Smooth muscle cell (in vitro differentiated cells): ENCODE data around the gene MAN1A1. TPM values are rescaled to one million over a fixed set of nuclear protein-coding genes. Genes with fewer than 3 reads are reported as not detected.

Experiments used
- DNase-seq: peaks from one replicate; lab custom pipeline; 2025; ENCODE audit not compliant: unreplicated experiment; lab: John Stamatoyannopoulos, UW
- H2AFZ ChIP-seq: fragments of 200-600 bp; sonication (generic); 2 replicates; pipeline ENCODE4 v1.6.0; 2016; ENCODE audit warnings: antibody characterized with exemption, low read depth, mild to moderate bottlenecking
- H3F3A ChIP-seq: fragments of 200-600 bp; sonication (generic); 2 replicates; pipeline ENCODE4 v1.6.0; 2017; ENCODE audit warnings: antibody characterized with exemption, low read depth
- H3K27ac ChIP-seq: fragments of 200-600 bp; sonication (generic); 2 replicates; pipeline ENCODE4 v1.5.1; 2016; ENCODE audit warnings: low read depth, mild to moderate bottlenecking
- H3K27me3 ChIP-seq: fragments of 200-600 bp; sonication (generic); 2 replicates; pipeline ENCODE4 v1.6.1; 2016; ENCODE audit warnings: low read depth, mild to moderate bottlenecking
- H3K36me3 ChIP-seq: fragments of 200-600 bp; sonication (generic); 2 replicates; pipeline ENCODE4 v1.5.1; 2016; ENCODE audit warnings: low read depth
- H3K4me1 ChIP-seq: fragments of 200-600 bp; sonication (generic); 2 replicates; pipeline ENCODE4 v1.5.1; 2016; ENCODE audit warnings: low read depth
- H3K4me2 ChIP-seq: fragments of 200-600 bp; sonication (generic); 2 replicates; pipeline ENCODE4 v1.6.0; 2016; ENCODE audit warnings: mild to moderate bottlenecking
- H3K4me3 ChIP-seq: fragments of 200-600 bp; sonication (generic); 2 replicates; pipeline ENCODE4 v1.5.1; 2016; ENCODE audit warnings: mild to moderate bottlenecking
- H3K79me2 ChIP-seq: fragments of 200-600 bp; sonication (generic); 2 replicates; pipeline ENCODE4 v1.6.0; 2016; ENCODE audit warnings: low read depth, mild to moderate bottlenecking
- H3K9ac ChIP-seq: fragments of 200-600 bp; sonication (generic); 2 replicates; pipeline ENCODE4 v1.6.0; 2016; ENCODE audit warnings: low read depth
- H3K9me3 ChIP-seq: fragments of 200-600 bp; sonication (generic); replicated peaks from 2 replicates; pipeline ENCODE4 v1.5.1; 2016; ENCODE audit warnings: low read depth
- H4K20me1 ChIP-seq: fragments of 200-600 bp; sonication (generic); 2 replicates; pipeline ENCODE4 v1.6.0; 2016; ENCODE audit warnings: low read depth
- WGBS: methylation state at CpG from one replicate; pipeline ENCODE4 v1.1.7; 2016; ENCODE audit warnings: low lambda C conversion rate; 5-methylcytosine and 5-hydroxymethylcytosine counted together
- polyA plus RNA-seq: library from polyadenylated mRNA; unstranded; fragments of >200 nt; fragmentation: Nextera tagmentation; extraction: Ambion mirVana; gene quantifications from 2 replicates; pipeline ENCODE4 v1.2.1, GENCODE V29; 2016
- total RNA-seq: library from RNA; depleted of rRNA; stranded (reverse); fragments of >200 nt; gene quantifications from 2 replicates; pipeline ENCODE4 v1.2.3, GENCODE V29; 2014
- TF ChIP-seq, protein P1 (sequence below): fragments of 200-600 bp; sonication (generic); IDR thresholded peaks from 2 replicates; pipeline ENCODE4 v1.5.1; 2017; ENCODE audit warnings: borderline replicate concordance, mild to moderate bottlenecking, antibody characterized with exemption; ENCODE audit not compliant: insufficient read depth, poor library complexity, severe bottlenecking

The MAN1A1 gene
- total and polyA plus RNA-seq, 2 experiments from 2014 or later: 57.1 to 127 TPM

DNA sequence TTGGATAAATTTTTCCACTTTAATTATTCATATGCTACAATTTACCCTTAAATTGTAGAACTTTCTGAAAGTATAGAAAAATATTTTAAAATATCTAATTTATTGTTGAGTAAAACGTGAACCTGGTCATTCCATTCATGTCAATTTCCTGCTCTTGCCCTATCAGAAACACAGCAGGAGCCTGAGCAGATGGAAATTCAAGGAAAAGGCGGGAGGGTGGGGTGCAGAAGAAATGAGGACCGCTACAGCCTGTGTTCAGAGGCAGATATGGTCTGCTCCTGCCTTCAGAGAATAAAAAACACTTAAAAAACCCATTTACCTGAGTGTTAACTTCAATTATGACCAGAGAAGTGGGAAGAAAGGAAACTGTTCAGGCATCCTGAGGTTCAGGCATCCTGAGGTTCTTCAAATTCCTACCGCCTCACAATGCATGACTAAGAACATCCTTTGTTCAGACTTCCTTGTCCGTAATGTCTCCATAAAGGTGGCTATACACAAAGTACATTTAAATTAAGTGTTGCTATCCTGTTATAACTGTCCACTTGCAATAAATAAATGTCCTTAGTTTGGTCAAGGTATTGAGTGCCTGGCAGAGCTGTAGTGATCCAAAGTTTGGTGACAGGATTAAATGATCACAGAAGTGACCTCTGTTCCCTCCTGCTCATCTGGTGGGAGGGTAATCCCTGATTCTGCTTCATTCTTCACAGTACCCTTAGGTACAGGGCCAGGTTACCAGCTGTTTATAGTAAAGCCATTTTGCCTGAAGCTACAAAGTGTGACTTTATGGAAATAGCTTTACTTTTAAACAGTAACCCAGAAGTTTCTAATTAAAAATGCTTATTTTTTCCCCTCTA lies 109.1 kb downstream of the MAN1A1 start:
- no peaks in the 10 kb centered on the region for H3K27me3 ChIP-seq
- no peaks in the 10 kb centered on the region for H3K36me3 ChIP-seq
- no peak overlapping the region for H3K4me2 ChIP-seq
- WGBS: 84% methylated on average over 5 of the region's 5 CpGs
- no peaks in the 10 kb centered on the region for H3F3A ChIP-seq
- no peaks in the 10 kb centered on the region for H3K9me3 ChIP-seq
- peaks cover 8% of the 10 kb centered on the region for H4K20me1 ChIP-seq
- peak overlapping the region; percentile 37 for H3K27ac ChIP-seq
- no peak overlapping the region for H2AFZ ChIP-seq
- no peak overlapping the region for H3K4me3 ChIP-seq
- TF ChIP-seq, protein P1, sequence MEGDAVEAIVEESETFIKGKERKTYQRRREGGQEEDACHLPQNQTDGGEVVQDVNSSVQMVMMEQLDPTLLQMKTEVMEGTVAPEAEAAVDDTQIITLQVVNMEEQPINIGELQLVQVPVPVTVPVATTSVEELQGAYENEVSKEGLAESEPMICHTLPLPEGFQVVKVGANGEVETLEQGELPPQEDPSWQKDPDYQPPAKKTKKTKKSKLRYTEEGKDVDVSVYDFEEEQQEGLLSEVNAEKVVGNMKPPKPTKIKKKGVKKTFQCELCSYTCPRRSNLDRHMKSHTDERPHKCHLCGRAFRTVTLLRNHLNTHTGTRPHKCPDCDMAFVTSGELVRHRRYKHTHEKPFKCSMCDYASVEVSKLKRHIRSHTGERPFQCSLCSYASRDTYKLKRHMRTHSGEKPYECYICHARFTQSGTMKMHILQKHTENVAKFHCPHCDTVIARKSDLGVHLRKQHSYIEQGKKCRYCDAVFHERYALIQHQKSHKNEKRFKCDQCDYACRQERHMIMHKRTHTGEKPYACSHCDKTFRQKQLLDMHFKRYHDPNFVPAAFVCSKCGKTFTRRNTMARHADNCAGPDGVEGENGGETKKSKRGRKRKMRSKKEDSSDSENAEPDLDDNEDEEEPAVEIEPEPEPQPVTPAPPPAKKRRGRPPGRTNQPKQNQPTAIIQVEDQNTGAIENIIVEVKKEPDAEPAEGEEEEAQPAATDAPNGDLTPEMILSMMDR: no peak
- H3K4me1 ChIP-seq: peaks cover 12% of the 10 kb centered on the region
- no peak for DNase-seq
- H3K9ac ChIP-seq: no peak overlapping the region
- peaks cover 26% of the 10 kb centered on the region for H3K79me2 ChIP-seq

DNA sequence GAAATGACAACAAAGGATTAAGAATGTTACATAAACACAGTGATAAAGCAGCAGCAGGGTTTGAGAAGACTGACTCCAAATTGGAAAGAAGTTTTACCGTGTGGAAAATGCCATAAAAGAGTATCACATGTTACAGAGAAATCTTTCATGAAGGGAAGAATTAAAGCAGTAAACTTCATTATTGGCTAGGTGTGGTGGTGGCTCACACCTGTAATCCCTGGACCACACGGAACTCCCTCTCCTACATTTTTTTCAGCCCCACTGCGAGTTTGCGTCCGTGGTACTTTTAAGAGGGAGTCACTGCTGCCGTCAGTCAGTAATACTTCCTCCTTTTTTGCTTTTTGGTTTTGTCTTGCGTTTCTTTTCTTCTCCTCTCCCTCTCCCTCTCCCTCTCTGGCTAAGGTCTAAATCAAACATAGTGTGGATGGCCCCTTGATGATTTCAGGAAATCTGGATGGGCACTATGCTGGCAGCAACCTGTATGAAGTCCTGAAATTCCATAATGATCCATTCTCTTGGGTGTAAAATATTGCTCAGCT lies 112.3 kb downstream of the MAN1A1 start:
- no peak overlapping the region for H3K4me2 ChIP-seq

DNA sequence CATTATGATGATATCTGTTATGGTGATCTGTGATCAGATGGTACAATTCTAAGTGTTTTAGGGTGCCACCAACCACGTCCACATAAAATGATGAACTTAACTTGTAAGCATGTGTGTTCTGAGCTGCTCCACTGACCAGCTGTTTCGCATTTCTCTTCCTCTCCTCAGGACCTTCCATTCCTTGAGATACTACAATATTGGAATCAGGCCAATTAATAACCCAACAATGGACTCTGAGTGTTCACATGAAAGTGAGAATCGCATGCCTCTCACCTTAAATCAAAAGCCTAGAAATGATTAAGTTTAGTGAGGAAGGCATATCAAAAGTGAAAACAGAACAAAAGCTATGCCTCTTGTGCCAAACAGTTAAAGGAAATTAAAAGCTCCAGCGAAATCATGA lies 114.6 kb downstream of the MAN1A1 start:
- TF ChIP-seq, protein P1: no peak

More for the DNA sequence above, 112.3 kb downstream of the MAN1A1 start:
- peaks cover 4% of the 10 kb centered on the region for H4K20me1 ChIP-seq
- WGBS: 71% methylated on average over 7 of the region's 7 CpGs
- no peak overlapping the region for H3K9ac ChIP-seq
- TF ChIP-seq, protein P1: no peak
- H2AFZ ChIP-seq: no peak overlapping the region
- H3F3A ChIP-seq: no peaks in the 10 kb centered on the region
- no peaks in the 10 kb centered on the region for H3K36me3 ChIP-seq
- no peaks in the 10 kb centered on the region for H3K27me3 ChIP-seq
- H3K27ac ChIP-seq: no peak overlapping the region
- H3K79me2 ChIP-seq: peaks cover 31% of the 10 kb centered on the region
- H3K9me3 ChIP-seq: no peaks in the 10 kb centered on the region
- no peak overlapping the region for H3K4me3 ChIP-seq
- DNase-seq: no peak
- peaks cover 12% of the 10 kb centered on the region for H3K4me1 ChIP-seq

More for the DNA sequence above, 114.6 kb downstream of the MAN1A1 start:
- Histone ChIP-seq H4K20me1 (no peaks in the 10 kb centered on the region), H3K27ac (no peak overlapping the region), H3K9ac (no peak overlapping the region), H3K9me3 (no peaks in the 10 kb centered on the region), H3K79me2 (peaks cover 23% of the 10 kb centered on the region), H3K4me1 (no peaks in the 10 kb centered on the region), H3K27me3 (no peaks in the 10 kb centered on the region), H3K36me3 (no peaks in the 10 kb centered on the region), H3K4me3 (no peak overlapping the region), H2AFZ (no peak overlapping the region), H3F3A (no peaks in the 10 kb centered on the region), H3K4me2 (no peak overlapping the region)
- WGBS: over 99% methylated on average over 4 of the region's 4 CpGs
- no peak for DNase-seq
